22Rv1 (cell line): ENCODE data around the gene MROH2A.

Experiments
- H3K27ac ChIP-seq: fragments of 450-650 bp; 2 replicates; pipeline ENCODE4 v1.5.1; 2017
- ZFX ChIP-seq: fragments of 450-650 bp; IDR thresholded peaks from 2 replicates; pipeline ENCODE4 v1.6.1; 2017; ENCODE audit warnings: antibody characterized with exemption, borderline replicate concordance
- TF ChIP-seq, protein P1 (sequence below): fragments of 450-650 bp; IDR thresholded peaks from 2 replicates; pipeline ENCODE4 v1.5.1; 2017; ENCODE audit warnings: mild to moderate bottlenecking

MROH2A gene

GRCh38 chr2:233853353-233853752 lies 75.2 kb downstream of the MROH2A start:
- TF ChIP-seq ZFX: no peak
- TF ChIP-seq, protein P1, sequence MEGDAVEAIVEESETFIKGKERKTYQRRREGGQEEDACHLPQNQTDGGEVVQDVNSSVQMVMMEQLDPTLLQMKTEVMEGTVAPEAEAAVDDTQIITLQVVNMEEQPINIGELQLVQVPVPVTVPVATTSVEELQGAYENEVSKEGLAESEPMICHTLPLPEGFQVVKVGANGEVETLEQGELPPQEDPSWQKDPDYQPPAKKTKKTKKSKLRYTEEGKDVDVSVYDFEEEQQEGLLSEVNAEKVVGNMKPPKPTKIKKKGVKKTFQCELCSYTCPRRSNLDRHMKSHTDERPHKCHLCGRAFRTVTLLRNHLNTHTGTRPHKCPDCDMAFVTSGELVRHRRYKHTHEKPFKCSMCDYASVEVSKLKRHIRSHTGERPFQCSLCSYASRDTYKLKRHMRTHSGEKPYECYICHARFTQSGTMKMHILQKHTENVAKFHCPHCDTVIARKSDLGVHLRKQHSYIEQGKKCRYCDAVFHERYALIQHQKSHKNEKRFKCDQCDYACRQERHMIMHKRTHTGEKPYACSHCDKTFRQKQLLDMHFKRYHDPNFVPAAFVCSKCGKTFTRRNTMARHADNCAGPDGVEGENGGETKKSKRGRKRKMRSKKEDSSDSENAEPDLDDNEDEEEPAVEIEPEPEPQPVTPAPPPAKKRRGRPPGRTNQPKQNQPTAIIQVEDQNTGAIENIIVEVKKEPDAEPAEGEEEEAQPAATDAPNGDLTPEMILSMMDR: no peak
- peak overlapping the region; percentile 74 for H3K27ac ChIP-seq

GRCh38 chr2:233853883-233854240 lies 75.7 kb downstream of the MROH2A start:
- TF ChIP-seq ZFX: no peak
- TF ChIP-seq, protein P1: no peak
- H3K27ac ChIP-seq: peak overlapping the region; percentile 74

- peak within 1 kb of the TSS; percentile 74 for H3K27ac ChIP-seq
- TF ChIP-seq, protein P1: no peak
- no peak for TF ChIP-seq ZFX
Measured at GRCh38 chr2:233854241-233854981, 76.3 kb downstream of the MROH2A start, which contains the start of gene HJURP. Gene HJURP (minus strand): TSS chr2:233854535. CDS start chr2:233854500, 35 bp downstream.

- no peak for TF ChIP-seq ZFX
- TF ChIP-seq, protein P1: no peak
- H3K27ac ChIP-seq: peak overlapping the region; percentile 74; the same call in 1 of the 2 replicates
Measured at GRCh38 chr2:233855345-233855744, 77.2 kb downstream of the MROH2A start.

DNA sequence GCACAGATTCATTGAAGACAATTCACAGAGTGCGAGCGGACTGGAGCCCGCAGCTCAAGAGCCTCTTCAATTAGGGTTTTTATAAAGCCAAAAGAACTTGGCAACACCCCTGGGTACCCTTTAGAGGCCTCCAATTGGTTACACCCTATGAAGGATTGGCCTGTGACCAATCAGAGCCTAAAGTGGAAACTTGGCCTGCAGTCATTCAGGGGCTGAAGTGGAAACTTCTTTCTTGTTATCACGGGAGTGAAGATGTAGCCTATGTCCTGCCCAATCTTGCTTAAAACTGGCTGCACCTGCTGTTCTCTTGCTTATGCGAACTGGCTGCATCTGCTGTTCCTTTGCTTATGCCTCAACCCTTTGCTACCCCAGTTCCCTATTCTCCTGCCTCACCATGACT lies 78.1 kb downstream of the MROH2A start:
- H3K27ac ChIP-seq: no peak overlapping the region
- TF ChIP-seq ZFX: no peak
- TF ChIP-seq, protein P1: no peak

DNA sequence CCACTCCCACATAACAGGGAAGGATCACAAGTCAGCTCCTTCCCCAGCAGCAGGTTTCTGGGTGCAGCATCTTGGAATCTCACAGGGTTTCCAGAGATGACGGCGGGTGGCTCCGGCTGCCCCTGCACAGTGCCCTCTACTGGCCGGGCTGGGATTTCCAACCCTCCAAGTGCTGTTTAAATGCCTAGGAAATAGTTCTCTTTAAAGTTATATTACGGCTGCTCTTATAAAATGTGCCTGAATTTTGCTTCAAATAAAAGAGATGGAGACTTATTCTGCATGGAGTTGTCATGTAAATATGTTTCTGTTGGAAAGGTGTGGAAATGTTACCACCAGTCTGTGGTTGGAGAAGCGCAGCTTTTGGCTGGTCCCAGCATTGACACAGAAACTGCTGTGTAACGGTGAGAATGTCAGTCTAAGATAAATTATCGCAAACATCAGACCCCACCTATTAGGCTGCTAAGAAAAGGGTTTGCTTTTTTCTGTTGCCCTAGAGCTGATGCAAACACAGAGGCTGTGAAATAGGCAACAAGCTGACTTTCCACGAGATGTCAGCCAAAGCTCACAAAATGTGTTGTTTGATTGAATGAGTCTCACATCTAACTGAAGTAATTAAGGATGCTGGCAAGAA lies 79.5 kb downstream of the MROH2A start:
- no peak overlapping the region for H3K27ac ChIP-seq
- no peak for TF ChIP-seq ZFX
- TF ChIP-seq, protein P1: peak; percentile 97

GRCh38 chr2:233858331-233858730 lies 80.2 kb downstream of the MROH2A start:
- no peak for TF ChIP-seq ZFX
- TF ChIP-seq, protein P1: no peak
- no peak overlapping the region for H3K27ac ChIP-seq
